ENCODE data around the gene WDR62. TPM values are rescaled to one million over a fixed set of nuclear protein-coding genes. Genes with fewer than 3 reads are reported as not detected.

WDR62 gene
- total RNA-seq, 1 experiment from 2014 or later: 30.0 TPM

DNA sequence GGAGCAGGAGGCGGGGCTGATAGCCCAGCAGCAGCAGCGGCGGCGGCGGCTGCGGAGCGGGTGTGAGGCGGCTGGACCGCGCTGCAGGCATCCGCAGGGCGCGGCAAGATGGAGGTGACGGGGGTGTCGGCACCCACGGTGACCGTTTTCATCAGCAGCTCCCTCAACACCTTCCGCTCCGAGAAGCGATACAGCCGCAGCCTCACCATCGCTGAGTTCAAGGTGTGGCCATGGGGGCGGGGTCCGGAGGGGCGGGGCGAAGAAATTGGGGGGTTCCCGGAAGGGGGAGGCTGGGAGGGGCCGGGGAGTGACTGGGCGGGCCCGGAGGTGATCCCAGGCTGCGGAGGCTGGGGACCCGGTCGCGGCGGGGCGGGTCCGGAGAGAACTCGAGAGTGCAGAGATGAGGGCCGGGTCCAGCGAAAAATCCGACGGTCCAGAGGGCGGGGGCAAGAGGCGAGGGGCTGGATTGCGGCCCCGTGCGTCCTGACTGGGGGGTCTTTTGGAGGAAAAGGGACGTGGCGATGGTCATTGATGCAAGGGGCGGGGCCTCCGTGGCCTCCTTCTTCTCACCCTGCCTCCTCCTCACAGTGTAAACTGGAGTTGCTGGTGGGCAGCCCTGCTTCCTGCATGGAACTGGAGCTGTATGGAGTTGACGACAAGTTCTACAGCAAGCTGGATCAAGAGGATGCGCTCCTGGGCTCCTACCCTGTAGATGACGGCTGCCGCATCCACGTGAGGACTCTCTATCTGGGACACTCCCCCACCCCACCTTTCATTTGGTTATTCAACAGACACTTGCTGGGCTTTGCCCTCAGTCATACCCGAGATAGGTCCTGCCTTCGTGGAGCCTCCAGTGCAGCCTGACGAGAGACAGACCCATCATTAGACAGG is 61.0 kb downstream of the WDR62 start, which contains the start of gene TBCB:
TBCB (plus strand) TSS at position 16 of the 891 bp plus-strand sequence; CDS start at position 109, 93 bp downstream.
- Histone ChIP-seq H2BK12ac (ENCODE audit: insufficient read length, low read depth, low read length) (no peak within 1 kb of the TSS), H4K5ac (ENCODE audit: insufficient read length, low read depth, low read length) (no peak within 1 kb of the TSS), H3K27me3 (ENCODE audit: insufficient read depth, low read length) (no peaks in the 10 kb centered on the region), H3K56ac (ENCODE audit: insufficient read length, low read depth, low read length) (no peak within 1 kb of the TSS), H2BK20ac (ENCODE audit: low read depth, low read length, poor library complexity, severe bottlenecking) (no peak within 1 kb of the TSS), H2BK15ac (ENCODE audit: low read depth, low read length) (no peak within 1 kb of the TSS), H3K18ac (ENCODE audit: insufficient read length, low read depth, low read length) (peak within 1 kb of the TSS; percentile 72), H3K4me2 (ENCODE audit: insufficient read depth, insufficient read length, low read length) (peak within 1 kb of the TSS; percentile 93), H2BK5ac (ENCODE audit: insufficient read length, low read length) (no peak within 1 kb of the TSS), H3K4ac (ENCODE audit: low read depth, low read length) (no peak within 1 kb of the TSS), H3K79me1 (ENCODE audit: insufficient read depth, low read depth, low read length, poor library complexity, severe bottlenecking) (no peaks in the 10 kb centered on the region), H2AFZ (ENCODE audit: low read length) (no peak within 1 kb of the TSS), H3K9me3 (ENCODE audit: control insufficient read depth, low read depth, low read length) (no peaks in the 10 kb centered on the region), H3K23ac (ENCODE audit: insufficient read length, low read depth, low read length) (no peak within 1 kb of the TSS), H4K20me1 (ENCODE audit: control insufficient read depth, insufficient read depth, insufficient read length) (no peaks in the 10 kb centered on the region), H3K4me1 (ENCODE audit: insufficient read depth, low read length) (peaks cover 2% of the 10 kb centered on the region; the same call in 1 of the 2 replicates), H3K9ac (ENCODE audit: extremely low read depth, insufficient read length, low read length) (peak within 1 kb of the TSS; percentile 64), H3T11ph (ENCODE audit: low read length) (no peak within 1 kb of the TSS), H3K14ac (ENCODE audit: insufficient read depth, low read length) (peak within 1 kb of the TSS; percentile 70), H2BK120ac (ENCODE audit: low read depth, low read length, poor library complexity, severe bottlenecking) (no peak within 1 kb of the TSS), H4K91ac (ENCODE audit: insufficient read length, low read depth, low read length) (no peak within 1 kb of the TSS), H3K23me2 (ENCODE audit: insufficient read length, low read depth, low read length, poor library complexity, severe bottlenecking) (peaks cover 14% of the 10 kb centered on the region), H3K27ac (ENCODE audit: insufficient read length, low read depth, low read length) (peak within 1 kb of the TSS; percentile 19), H3K79me2 (ENCODE audit: insufficient read depth, low read length) (no peaks in the 10 kb centered on the region; the same call in 1 of the 2 replicates), H2AK5ac (ENCODE audit: insufficient read length, low read length) (no peak within 1 kb of the TSS), H4K8ac (replicated peaks; ENCODE audit: insufficient read length, low read depth, low read length) (no peak within 1 kb of the TSS)
- no peaks in the 10 kb centered on the region; a peak in 1 of 5 replicates for H3K9me3 Mint-ChIP-seq
- peaks cover 29 to 66% (median 64%) of the 10 kb centered on the region in 3 experiments; a peak in 6 of 7 replicates for H3K36me3 Mint-ChIP-seq (ENCODE audit: insufficient read depth in 1 of 3, low read depth in 3 of 3)
- H3K4me1 Mint-ChIP-seq: peaks cover 32 to 50% of the 10 kb centered on the region in 2 experiments
- peak within 1 kb of the TSS; percentile 95 to 99 for H3K4me3 Mint-ChIP-seq
- H3K27ac Mint-ChIP-seq: peak within 1 kb of the TSS; percentile 96 to 100 (median 97)
- H3K27me3 Mint-ChIP-seq (ENCODE audit: low read depth): peaks cover 3% of the 10 kb centered on the region; the same call in 1 of the 2 replicates
- no CpG with 5 or more reads among the region's 59 CpGs for WGBS (ENCODE audit: extremely low coverage, insufficient read length, low lambda C conversion rate)
- TF ChIP-seq, protein P1, sequence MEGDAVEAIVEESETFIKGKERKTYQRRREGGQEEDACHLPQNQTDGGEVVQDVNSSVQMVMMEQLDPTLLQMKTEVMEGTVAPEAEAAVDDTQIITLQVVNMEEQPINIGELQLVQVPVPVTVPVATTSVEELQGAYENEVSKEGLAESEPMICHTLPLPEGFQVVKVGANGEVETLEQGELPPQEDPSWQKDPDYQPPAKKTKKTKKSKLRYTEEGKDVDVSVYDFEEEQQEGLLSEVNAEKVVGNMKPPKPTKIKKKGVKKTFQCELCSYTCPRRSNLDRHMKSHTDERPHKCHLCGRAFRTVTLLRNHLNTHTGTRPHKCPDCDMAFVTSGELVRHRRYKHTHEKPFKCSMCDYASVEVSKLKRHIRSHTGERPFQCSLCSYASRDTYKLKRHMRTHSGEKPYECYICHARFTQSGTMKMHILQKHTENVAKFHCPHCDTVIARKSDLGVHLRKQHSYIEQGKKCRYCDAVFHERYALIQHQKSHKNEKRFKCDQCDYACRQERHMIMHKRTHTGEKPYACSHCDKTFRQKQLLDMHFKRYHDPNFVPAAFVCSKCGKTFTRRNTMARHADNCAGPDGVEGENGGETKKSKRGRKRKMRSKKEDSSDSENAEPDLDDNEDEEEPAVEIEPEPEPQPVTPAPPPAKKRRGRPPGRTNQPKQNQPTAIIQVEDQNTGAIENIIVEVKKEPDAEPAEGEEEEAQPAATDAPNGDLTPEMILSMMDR (conservative IDR thresholded peaks at IDR 0.05): no peak
- DNase-seq: no peak

All from H9 (cell line).